H1 (cell line): ENCODE measurements around the gene SP5. TPM values are rescaled to one million over a fixed set of nuclear protein-coding genes. Genes with fewer than 3 reads are reported as not detected.

Source experiments
- CTCF ChIA-PET: fragments of 300-600 bp; sonication (Branson Sonifier 250); formaldehyde crosslinking; loops from one replicate; lab custom pipeline; 2021; ENCODE audit not compliant: partially characterized antibody; lab: Charles Lee
- POLR2A ChIA-PET: fragments of 300-600 bp; sonication (Branson Sonifier 250); formaldehyde crosslinking; loops from one replicate; lab custom pipeline; 2021; ENCODE audit warnings: inconsistent platforms; ENCODE audit not compliant: partially characterized antibody; lab: Charles Lee
- DNase-seq, 2 experiments: peaks; one replicate each; pipeline versions ENCODE4 v3.0.0 to v3.0.0-alpha.2; 2010 to 2022; ENCODE audit warnings: low spot score in 2 of 2, low read depth in 1 of 2, mixed read lengths in 1 of 2
- FAIRE-seq: peaks from 2 replicates; lab custom pipeline; 2011; peaks lifted over from hg19 to GRCh38; lab: Jason Lieb, UNC
- H2AFZ ChIP-seq: 2 replicates; pipeline ENCODE4 v1.8.1; 2012; ENCODE audit warnings: low read length, inconsistent platforms
- H2AK5ac ChIP-seq: 2 replicates; pipeline ENCODE4 v1.6.1; 2013; ENCODE audit warnings: low read depth, low read length
- H2BK120ac ChIP-seq: replicated peaks from 2 replicates; pipeline ENCODE3; 2013; ENCODE audit warnings: low read depth, low read length, inconsistent platforms
- H2BK12ac ChIP-seq: 2 replicates; pipeline ENCODE4 v1.6.1; 2013; ENCODE audit warnings: low read depth, low read length
- H2BK15ac ChIP-seq: 2 replicates; pipeline ENCODE4 v1.6.1; 2013; ENCODE audit warnings: low read length
- H2BK20ac ChIP-seq: 2 replicates; pipeline ENCODE4 v1.6.1; 2013; ENCODE audit warnings: low read length
- H2BK5ac ChIP-seq: 2 replicates; pipeline ENCODE4 v1.6.1; 2013; ENCODE audit warnings: low read depth, low read length
- H3K14ac ChIP-seq: 2 replicates; pipeline ENCODE4 v1.6.1; 2013; ENCODE audit warnings: inconsistent platforms; ENCODE audit not compliant: insufficient read length
- H3K18ac ChIP-seq: 2 replicates; pipeline ENCODE4 v1.6.1; 2013; ENCODE audit warnings: low read length; ENCODE audit errors: extremely low read depth
- H3K23ac ChIP-seq: 2 replicates; pipeline ENCODE4 v1.6.1; 2013; ENCODE audit warnings: inconsistent platforms; ENCODE audit not compliant: insufficient read length
- H3K23me2 ChIP-seq: 2 replicates; pipeline ENCODE4 v1.6.1; 2013; ENCODE audit warnings: low read depth, low read length
- H3K27ac ChIP-seq: 2 replicates; pipeline ENCODE4 v1.6.1; 2011; ENCODE audit warnings: low read depth, low read length, inconsistent platforms
- H3K27me3 ChIP-seq, 4 experiments: replicated peaks in 1 of 4; 1 replicate in 1 of 4; 2 replicates in 3 of 4; pipeline versions ENCODE4 v1.6.1 to v1.8.1; 2011 to 2013; ENCODE audit warnings: low read length in 3 of 4, mild to moderate bottlenecking in 3 of 4, inconsistent platforms in 2 of 4, mixed read lengths in 2 of 4, moderate library complexity in 1 of 4; ENCODE audit not compliant: control insufficient read depth in 3 of 4, insufficient read depth in 3 of 4; ENCODE audit errors: extremely low read depth in 1 of 4
- H3K36me3 ChIP-seq, 4 experiments: 2 replicates each; pipeline versions ENCODE4 v1.6.1 to v1.8.1; 2011 to 2013; ENCODE audit warnings: mild to moderate bottlenecking in 4 of 4, low read length in 3 of 4, moderate library complexity in 2 of 4, control low read depth in 1 of 4, inconsistent platforms in 1 of 4; ENCODE audit not compliant: insufficient read depth in 4 of 4, control insufficient read depth in 2 of 4
- H3K4ac ChIP-seq: replicated peaks from 2 replicates; pipeline ENCODE3; 2013; ENCODE audit warnings: low read length, low read depth, mixed read lengths, inconsistent platforms; ENCODE audit not compliant: insufficient read length
- H3K4me1 ChIP-seq, 4 experiments: replicated peaks in 1 of 4; 1 replicate in 1 of 4; 2 replicates in 3 of 4; pipeline versions ENCODE4 v1.6.1 to v1.8.1; 2011 to 2013; ENCODE audit warnings: low read length in 3 of 4, inconsistent platforms in 2 of 4, mixed read lengths in 1 of 4; ENCODE audit not compliant: insufficient read depth in 4 of 4, control insufficient read depth in 3 of 4
- H3K4me2 ChIP-seq, 2 experiments: 2 replicates each; pipeline versions ENCODE4 v1.6.1 to v1.8.1; 2011 to 2013; ENCODE audit warnings: low read depth in 2 of 2, low read length in 2 of 2, control low read depth in 1 of 2, inconsistent platforms in 1 of 2, mild to moderate bottlenecking in 1 of 2; ENCODE audit not compliant: insufficient read depth in 1 of 2
- H3K4me3 ChIP-seq, 4 experiments: fragments of 200-600, 300-600 bp in 1 of 4; sonication (generic), shearing (Covaris generic), sonication (Bioruptor Twin) in 1 of 4; 2 replicates each; pipeline versions ENCODE4 v1.5.1 to v1.8.1; 2011 to 2016; ENCODE audit warnings: low read length in 4 of 4, low read depth in 3 of 4, control low read depth in 2 of 4, inconsistent platforms in 2 of 4, mild to moderate bottlenecking in 2 of 4, mixed read lengths in 1 of 4, moderate library complexity in 1 of 4; ENCODE audit not compliant: insufficient read depth in 2 of 4; ENCODE audit errors: extremely low read depth in 1 of 4
- H3K56ac ChIP-seq: replicated peaks from 2 replicates; pipeline ENCODE3; 2013; ENCODE audit warnings: low read depth, mild to moderate bottlenecking, mixed read lengths, low read length, inconsistent platforms; ENCODE audit not compliant: insufficient read length
- H3K79me1 ChIP-seq: 2 replicates; pipeline ENCODE4 v1.6.1; 2013; ENCODE audit warnings: low read depth, low read length, control low read depth
- H3K79me2 ChIP-seq, 2 experiments: 2 replicates each; pipeline versions ENCODE4 v1.6.1 to v1.8.1; 2012 to 2013; ENCODE audit warnings: low read length in 2 of 2, mild to moderate bottlenecking in 2 of 2, inconsistent platforms in 1 of 2; ENCODE audit not compliant: insufficient read depth in 2 of 2, control insufficient read depth in 1 of 2
- H3K9ac ChIP-seq, 4 experiments: replicated peaks in 1 of 4; 1 replicate in 1 of 4; 2 replicates in 3 of 4; pipeline versions ENCODE4 v1.6.1 to v1.8.1; 2011 to 2013; ENCODE audit warnings: low read depth in 3 of 4, low read length in 3 of 4, control low read depth in 2 of 4, mild to moderate bottlenecking in 2 of 4, moderate library complexity in 2 of 4, inconsistent platforms in 1 of 4; ENCODE audit errors: extremely low read depth in 1 of 4
- H3K9me3 ChIP-seq, 2 experiments: 2 replicates each; pipeline versions ENCODE4 v1.6.1 to v1.8.1; 2012 to 2013; ENCODE audit warnings: mild to moderate bottlenecking in 2 of 2, moderate library complexity in 2 of 2, control low read depth in 1 of 2, inconsistent platforms in 1 of 2, low read depth in 1 of 2, low read length in 1 of 2, mixed read lengths in 1 of 2; ENCODE audit not compliant: insufficient read depth in 2 of 2
- H4K20me1 ChIP-seq, 2 experiments: replicated peaks in 1 of 2; 2 replicates each; pipeline versions ENCODE3 to v1.8.1; 2011 to 2013; ENCODE audit warnings: inconsistent platforms in 2 of 2, low read length in 2 of 2, mild to moderate bottlenecking in 1 of 2; ENCODE audit not compliant: insufficient read depth in 2 of 2, control insufficient read depth in 1 of 2
- H4K5ac ChIP-seq: 2 replicates; pipeline ENCODE4 v1.6.1; 2013; ENCODE audit warnings: low read length, low read depth, mixed read lengths, inconsistent platforms; ENCODE audit not compliant: insufficient read length
- H4K8ac ChIP-seq: 2 replicates; pipeline ENCODE4 v1.8.0; 2013; ENCODE audit warnings: mild to moderate bottlenecking, moderate library complexity, low read length, inconsistent platforms; ENCODE audit not compliant: insufficient read depth; ENCODE audit errors: extremely low read depth
- H4K91ac ChIP-seq: replicated peaks from 2 replicates; pipeline ENCODE3; 2013; ENCODE audit warnings: low read length, mixed read lengths, inconsistent platforms; ENCODE audit not compliant: insufficient read length
- CBX5 ChIP-seq: fragments of 300-800, 300-1000 bp; sonication (generic); IDR thresholded peaks from 2 replicates; pipeline ENCODE4 v1.7.1; 2016; ENCODE audit warnings: antibody characterized with exemption, low read length, low read depth
- CBX8 ChIP-seq: fragments of 300-800, 300-1000 bp; sonication (generic); IDR thresholded peaks from 2 replicates; pipeline ENCODE4 v1.7.1; 2016; ENCODE audit warnings: low read depth, low read length, borderline replicate concordance
- CEBPB ChIP-seq: IDR thresholded peaks from 2 replicates; pipeline ENCODE4 v1.6.1; 2012; ENCODE audit warnings: low read depth, low read length
- CHD2 ChIP-seq: IDR thresholded peaks from 2 replicates; pipeline ENCODE4 v1.6.1; 2012; ENCODE audit warnings: low read length, improper control_type of control experiment
- CTBP2 ChIP-seq: IDR thresholded peaks from 2 replicates; pipeline ENCODE4 v1.7.0; 2011; ENCODE audit warnings: borderline replicate concordance, mild to moderate bottlenecking, moderate library complexity, mixed read lengths, low read length; ENCODE audit not compliant: insufficient read depth, insufficient read length
- E2F6 ChIP-seq: IDR thresholded peaks from 2 replicates; pipeline ENCODE4 v1.6.1; 2012; ENCODE audit warnings: inconsistent platforms
- MAFK ChIP-seq: IDR thresholded peaks from 2 replicates; pipeline ENCODE4 v1.6.1; 2012; ENCODE audit warnings: low read depth, mild to moderate bottlenecking, improper control_type of control experiment, low read length
- POLR2AphosphoS5 ChIP-seq: IDR thresholded peaks from 2 replicates; pipeline ENCODE4 v1.6.1; 2011; ENCODE audit warnings: low read depth, low read length
- SP1 ChIP-seq: IDR thresholded peaks from 2 replicates; pipeline ENCODE4 v1.6.1; 2011; ENCODE audit warnings: low read depth, low read length
- SP2 ChIP-seq: IDR thresholded peaks from 2 replicates; pipeline ENCODE4 v1.6.1; 2012; ENCODE audit warnings: mild to moderate bottlenecking, low read length, inconsistent platforms
- SUZ12 ChIP-seq: fragments of 200-600 bp; sonication (generic); IDR thresholded peaks from 2 replicates; pipeline ENCODE4 v1.6.1; 2012; ENCODE audit warnings: mild to moderate bottlenecking, inconsistent platforms, low read length, moderate library complexity, mixed read lengths
- ZNF274 ChIP-seq: IDR thresholded peaks from 2 replicates; pipeline ENCODE4 v1.7.0; 2012; ENCODE audit warnings: low read length, borderline replicate concordance; ENCODE audit errors: extremely low read depth
- WGBS, 2 experiments: shearing (Covaris generic) in 1 of 2; methylation state at CpG; one replicate each; pipeline versions ENCODE4 v1.1.6 to v1.1.7; 2013 to 2015; ENCODE audit warnings: low lambda C conversion rate in 2 of 2, mixed read lengths in 2 of 2, inconsistent platforms in 1 of 2, low coverage in 1 of 2, missing lambda C conversion rate in 1 of 2; ENCODE audit not compliant: insufficient replicate concordance in 2 of 2, insufficient coverage in 1 of 2, insufficient read length in 1 of 2; ENCODE audit errors: extremely low coverage in 1 of 2, missing lambda C conversion rate in 1 of 2; 5-methylcytosine and 5-hydroxymethylcytosine counted together
- polyA plus RNA-seq, 7 experiments: library from polyadenylated mRNA; depleted of rRNA in 3 of 7; stranded (reverse) in 5 of 7; unstranded in 2 of 7; fragments of >200 nt in 5 of 7; fragments of 200-250 nt in 2 of 7; gene quantifications; 1 replicate in 5 of 7; 2 replicates in 1 of 7; 4 replicates in 1 of 7; pipeline versions ENCODE4 v1.2.1 to v1.2.3, GENCODE V29; 2011 to 2013; ENCODE audit warnings: missing spikeins in 2 of 7, mixed read lengths in 2 of 7
- total RNA-seq: library from RNA; stranded (reverse); fragmentation: NEBNext Ultra II Directional; extraction: Animal tissue kit (Norgen Biotek cat#: 25700); gene quantifications from 2 replicates; pipeline ENCODE4 v1.2.1, GENCODE V29; 2021
- TF ChIP-seq, protein P1 (sequence below): IDR thresholded peaks from 2 replicates; pipeline ENCODE4 v1.6.1; 2011; ENCODE audit warnings: low read depth, mild to moderate bottlenecking, low read length; ENCODE audit not compliant: insufficient read depth

Gene SP5
- total and polyA plus RNA-seq, 2 of the 8 experiments (the other 6 are each of a cell fraction or from before 2014, with no cell fraction given): 0.17 TPM; not detected in 1

DNA sequence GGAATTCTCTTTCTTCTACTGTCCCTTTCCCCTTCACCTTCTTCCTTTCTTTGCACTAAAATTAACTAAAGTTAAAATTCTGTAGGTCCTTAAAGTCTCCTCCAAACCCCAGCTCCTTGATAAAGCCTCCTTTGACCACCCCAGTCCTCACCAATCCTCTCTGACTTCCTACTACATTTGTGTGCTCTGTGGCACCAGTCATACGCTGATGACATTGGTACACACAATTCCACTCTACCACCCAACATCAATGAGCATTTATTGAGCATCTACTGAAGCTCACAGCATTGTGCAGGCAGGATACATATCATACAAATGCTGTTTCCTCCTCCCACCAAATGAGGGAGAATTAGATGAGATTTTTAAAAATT is 4.5 kb upstream of the SP5 start:
- DNase-seq: no peak
- Histone ChIP-seq H4K8ac (no peak overlapping the region), H2BK120ac (no peak overlapping the region), H4K91ac (peak overlapping the region; percentile 8), H3K79me2 (no peaks in the 10 kb centered on the region), H3K4me3 (peak overlapping the region in 1 of 4 experiments; percentile 55; a peak in 1 of 8 replicates), H2AK5ac (no peak overlapping the region), H3K4me2 (peak overlapping the region in 1 of 2 experiments; percentile 72; a peak in 2 of 4 replicates), H2BK12ac (peak overlapping the region; percentile 72; the same call in 1 of the 2 replicates)
- no peak for FAIRE-seq
- CTCF ChIA-PET: interaction anchor here (0.8 to 2.8 kb wide), 8 partner anchors 9 to 301 kb away, joined by 3 to 7 read pairs (median 4); no protein-coding TSS in a partner anchor
- POLR2A ChIA-PET: interaction anchor here (2.0 kb wide), 1 partner anchor 9 kb away, joined by 5 read pairs; no protein-coding TSS in a partner anchor
- no peak for TF ChIP-seq E2F6
- no peak for TF ChIP-seq CTBP2
- no peak for TF ChIP-seq SP2
- no peak for TF ChIP-seq CEBPB
- TF ChIP-seq SP1: no peak
- no peak for TF ChIP-seq POLR2AphosphoS5
- TF ChIP-seq, protein P1, sequence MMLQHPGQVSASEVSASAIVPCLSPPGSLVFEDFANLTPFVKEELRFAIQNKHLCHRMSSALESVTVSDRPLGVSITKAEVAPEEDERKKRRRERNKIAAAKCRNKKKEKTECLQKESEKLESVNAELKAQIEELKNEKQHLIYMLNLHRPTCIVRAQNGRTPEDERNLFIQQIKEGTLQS: no peak
- TF ChIP-seq CBX5: no peak
- no peak for TF ChIP-seq SUZ12
- TF ChIP-seq CHD2: no peak
- no peak for TF ChIP-seq MAFK
- TF ChIP-seq ZNF274: no peak
- TF ChIP-seq CBX8: no peak
- TF ChIP-seq, all 59 proteins: peak for 0
- Histone ChIP-seq H4K5ac (no peak overlapping the region), H3K9me3 (no peaks in the 10 kb centered on the region), H3K9ac (no peak overlapping the region), H2BK15ac (no peak overlapping the region), H4K20me1 (peaks cover 2 to 5% of the 10 kb centered on the region in 2 experiments), H2AFZ (no peak overlapping the region), H3K4ac (no peak overlapping the region), H3K36me3 (peaks cover 0 to 9% (median 0%) of the 10 kb centered on the region in 4 experiments; a peak in 1 of 8 replicates), H3K14ac (no peak overlapping the region), H2BK20ac (no peak overlapping the region), H3K23me2 (peaks cover 23% of the 10 kb centered on the region; the same call in 1 of the 2 replicates), H2BK5ac (no peak overlapping the region), H3K27me3 (peaks cover 42 to 87% (median 78%) of the 10 kb centered on the region in 4 experiments), H3K27ac (no peak overlapping the region), H3K56ac (no peak overlapping the region), H3K4me1 (peaks cover 5 to 35% (median 23%) of the 10 kb centered on the region in 4 experiments), H3K79me1 (no peaks in the 10 kb centered on the region), H3K23ac (no peak overlapping the region), H3K18ac (no peak overlapping the region)
- WGBS, 2 experiments: 50% methylated on average over 1 of the region's 1 CpG; no CpG with 5 or more reads in 1 of the 2 experiments
